Right hindlimb (tissue), 1 donor: Measurements from ENCODE around the gene LRRN4CL.

Experiments
- DNase-seq: peaks from one replicate; pipeline ENCODE4 v3.0.0-alpha.2; 2018

Gene LRRN4CL

GRCh38 chr11:62645946-62646824 is 43.1 kb downstream of the LRRN4CL start, which contains the start of gene GANAB:
TSS of gene GANAB (minus strand) at chr11:62646613. CDS start at chr11:62646599, 14 bp downstream.
- DNase-seq: peak; percentile 99

- DNase-seq: no peak
Measured at GRCh38 chr11:62645671-62645945, 43.7 kb downstream of the LRRN4CL start.

- no peak for DNase-seq
Measured at GRCh38 chr11:62644220-62644619, 45.1 kb downstream of the LRRN4CL start.
